ENCODE data around the gene RHBDF2.

RHBDF2 gene

DNA sequence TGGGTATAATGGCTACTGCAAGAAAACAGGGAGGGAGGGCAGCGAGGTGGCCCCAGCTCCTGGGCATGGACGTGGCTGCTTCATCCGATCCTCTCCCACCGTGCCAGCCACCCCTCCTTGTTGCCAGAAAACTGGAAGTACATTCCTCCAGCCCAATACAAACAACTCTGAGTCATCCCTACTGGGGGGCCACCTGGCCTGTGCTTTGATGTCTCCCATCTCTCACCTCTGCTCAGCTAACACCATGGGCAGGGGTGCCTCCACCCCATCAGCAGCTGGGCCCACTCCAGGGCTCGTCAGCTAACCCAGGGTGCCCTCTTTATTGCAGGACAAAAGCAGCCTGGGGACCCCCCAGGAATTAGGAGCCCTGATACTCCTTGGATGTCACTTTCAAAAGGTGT lies 2.0 kb downstream of the RHBDF2 start:
- DNase-seq: no peak

DNA sequence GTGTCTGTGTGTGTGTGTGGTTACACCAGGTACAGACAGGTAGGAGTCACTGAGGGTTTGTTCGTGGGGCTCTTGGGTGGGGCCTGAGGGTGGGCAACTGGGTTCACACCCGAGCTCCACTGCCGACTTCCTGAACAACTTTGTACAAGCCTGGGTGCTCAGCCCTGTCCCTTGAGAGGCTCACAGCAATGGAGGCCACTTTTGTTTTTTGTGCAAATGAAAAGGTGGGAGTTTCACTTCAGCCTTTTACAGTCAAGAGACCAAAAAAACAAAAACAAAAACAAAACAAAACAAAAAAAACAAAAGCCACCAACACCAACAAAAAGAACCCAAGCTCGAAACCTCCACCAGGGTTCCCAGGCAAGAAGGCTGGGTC lies 2.4 kb downstream of the RHBDF2 start:
- DNase-seq: no peak

- no peak for DNase-seq
Measured at GRCh38 chr17:76497979-76498875, 3.0 kb downstream of the RHBDF2 start.

GRCh38 chr17:76497699-76497978 lies 3.6 kb downstream of the RHBDF2 start:
- DNase-seq: no peak

- no peak for DNase-seq
Measured at GRCh38 chr17:76496464-76496863, 4.8 kb downstream of the RHBDF2 start.

- no peak for DNase-seq
Measured at GRCh38 chr17:76495663-76496400, 5.4 kb downstream of the RHBDF2 start.

DNA sequence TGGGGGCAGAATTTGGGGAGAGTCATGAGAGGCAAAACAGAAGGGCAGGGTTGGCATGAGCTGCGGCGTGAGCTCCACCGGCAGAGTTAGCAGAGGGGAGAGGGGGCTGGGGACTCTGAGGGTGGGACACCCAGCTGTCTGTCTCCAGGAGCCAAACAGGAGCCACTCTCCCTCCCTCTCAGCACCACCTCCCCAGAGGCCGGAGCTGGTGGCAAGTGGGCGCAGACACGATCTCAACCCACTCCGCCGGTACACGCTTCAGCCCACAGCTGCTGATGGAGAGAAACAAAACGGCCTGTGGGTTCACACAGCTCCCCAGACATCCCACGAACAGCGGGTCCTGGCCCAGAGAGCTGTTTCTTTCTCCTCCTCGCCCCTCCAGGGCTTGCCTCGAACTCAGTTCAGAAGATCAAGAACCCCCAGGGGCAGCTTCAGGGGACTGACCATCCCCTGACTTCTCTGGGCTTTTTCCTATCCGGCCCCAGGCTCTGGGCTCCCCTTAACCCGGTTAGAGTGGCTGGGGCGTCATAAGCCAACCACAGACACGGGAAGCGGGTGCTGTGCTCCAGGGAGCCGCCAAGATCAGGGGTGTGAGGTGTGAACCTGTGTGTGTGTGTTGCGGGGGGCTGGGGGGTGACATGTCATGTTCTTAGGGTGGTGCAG lies 7.6 kb downstream of the RHBDF2 start:
- peak; percentile 20 for DNase-seq

- DNase-seq: peak; percentile 64
Measured at GRCh38 chr17:76492989-76493501, 8.2 kb downstream of the RHBDF2 start.

DNA sequence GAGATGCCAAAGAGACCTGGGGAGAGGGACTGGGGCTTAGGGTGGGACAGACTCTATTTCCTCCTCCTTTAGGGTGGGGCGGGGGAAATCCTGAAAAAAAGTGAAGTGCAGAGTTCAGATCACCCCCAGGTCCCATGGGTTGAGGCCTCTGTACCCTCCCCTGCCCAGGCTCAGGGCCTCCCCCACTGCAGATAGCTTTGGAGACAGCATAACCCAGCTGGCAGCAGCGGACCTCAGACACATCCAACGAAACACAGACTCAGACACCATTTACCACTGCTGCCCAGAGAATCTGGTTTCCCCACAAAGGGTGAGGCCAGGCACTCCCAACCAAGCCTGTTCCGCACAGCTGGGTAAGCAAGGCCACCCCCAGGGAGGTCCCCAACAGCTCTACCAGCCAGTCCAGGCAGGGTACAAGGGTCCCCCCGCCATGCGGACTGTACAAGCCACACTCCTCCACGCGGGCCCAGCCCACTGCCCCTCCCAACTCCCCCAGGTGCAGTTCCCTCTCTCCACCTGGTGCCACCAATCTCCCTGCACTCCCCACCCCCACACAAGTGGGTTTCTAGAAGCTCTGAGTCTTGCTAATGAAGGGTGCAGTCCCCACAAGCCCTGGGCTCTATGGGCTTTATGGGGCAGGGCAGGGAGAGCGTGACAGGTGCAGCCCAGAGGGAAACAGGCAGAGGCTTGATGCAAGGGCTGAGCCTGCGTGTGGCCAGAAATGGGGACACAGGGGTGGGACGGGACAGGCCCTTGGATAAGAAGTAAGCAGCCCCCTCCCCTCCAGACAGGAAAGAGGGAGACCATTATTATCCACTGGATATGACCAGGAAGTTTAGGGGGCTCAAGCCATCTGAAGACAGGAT lies 8.9 kb downstream of the RHBDF2 start:
- peak; percentile 29 for DNase-seq

DNA sequence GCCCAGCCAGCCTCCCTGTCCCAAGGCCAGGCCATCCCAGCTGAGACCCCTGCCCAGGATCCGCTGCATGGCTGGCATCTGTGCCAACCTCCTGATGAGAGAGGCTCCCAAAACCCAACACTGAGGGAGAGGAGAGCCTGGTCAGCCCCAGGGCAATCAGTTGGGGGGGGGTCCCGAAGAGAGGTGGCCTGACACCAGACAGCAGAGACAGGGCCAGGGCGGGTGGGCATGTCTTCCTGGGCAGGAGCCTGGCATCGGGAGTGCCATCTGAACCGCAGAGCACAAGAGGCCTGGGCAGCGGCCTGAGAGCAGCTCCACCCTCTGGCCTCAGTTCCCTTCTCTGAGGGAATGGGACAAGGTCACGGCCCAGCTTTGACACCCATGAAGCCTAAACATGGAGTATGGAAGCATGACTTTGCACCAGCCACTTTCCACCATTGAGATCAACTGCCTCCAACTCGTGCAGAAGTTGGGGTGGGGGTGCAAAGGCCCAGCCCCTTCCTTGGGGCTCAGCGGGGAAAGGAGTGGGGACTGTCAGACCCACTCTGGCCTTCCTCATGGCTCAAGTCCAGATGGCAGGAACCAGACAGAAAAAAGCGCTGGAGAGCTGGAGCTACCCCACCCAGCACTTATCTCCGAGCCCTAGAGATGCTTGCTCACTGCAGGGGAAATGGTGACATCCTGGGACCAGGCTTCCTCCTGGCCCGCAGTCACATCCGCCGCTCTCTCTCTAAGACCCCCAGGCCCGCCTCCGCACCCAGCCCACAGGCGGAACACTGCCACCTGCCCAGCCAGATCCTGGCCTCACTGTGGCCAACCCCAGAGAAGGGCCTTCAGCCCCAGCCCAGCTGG lies 9.7 kb downstream of the RHBDF2 start:
- DNase-seq: no peak

DNA sequence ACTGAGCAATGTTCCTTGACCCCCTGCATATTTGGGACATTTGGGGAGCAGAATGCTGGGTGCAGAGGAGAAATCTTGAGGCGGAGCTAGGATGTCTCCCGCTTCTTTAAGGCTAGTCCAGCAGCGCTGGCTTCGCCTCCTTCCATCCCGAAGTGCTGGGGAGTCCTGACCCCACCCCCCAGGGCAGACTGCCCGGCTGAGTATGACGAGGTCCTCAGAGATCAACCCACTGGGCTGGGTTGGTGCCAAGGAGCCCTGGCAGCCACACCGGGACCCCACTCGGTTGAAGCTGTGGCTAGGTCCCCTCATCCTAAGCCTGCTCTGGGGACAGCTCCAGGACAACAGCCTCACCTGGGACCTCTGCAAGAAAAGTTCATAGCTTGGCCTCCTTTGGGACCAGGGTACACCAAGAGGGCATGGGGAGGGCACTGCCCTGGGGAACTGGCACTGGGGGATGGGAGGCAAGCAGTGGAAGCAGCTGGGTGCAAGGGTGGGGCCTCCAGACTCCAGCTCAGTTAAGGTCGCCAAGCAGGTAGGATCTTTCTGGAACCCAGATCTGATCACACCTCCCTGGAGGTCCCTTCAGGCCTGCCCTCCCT lies 11.0 kb downstream of the RHBDF2 start:
- no peak for DNase-seq

- DNase-seq: no peak
Measured at GRCh38 chr17:76487451-76488192, 13.6 kb downstream of the RHBDF2 start.

- DNase-seq: no peak
Measured at GRCh38 chr17:76485569-76485968, 15.7 kb downstream of the RHBDF2 start.

DNA sequence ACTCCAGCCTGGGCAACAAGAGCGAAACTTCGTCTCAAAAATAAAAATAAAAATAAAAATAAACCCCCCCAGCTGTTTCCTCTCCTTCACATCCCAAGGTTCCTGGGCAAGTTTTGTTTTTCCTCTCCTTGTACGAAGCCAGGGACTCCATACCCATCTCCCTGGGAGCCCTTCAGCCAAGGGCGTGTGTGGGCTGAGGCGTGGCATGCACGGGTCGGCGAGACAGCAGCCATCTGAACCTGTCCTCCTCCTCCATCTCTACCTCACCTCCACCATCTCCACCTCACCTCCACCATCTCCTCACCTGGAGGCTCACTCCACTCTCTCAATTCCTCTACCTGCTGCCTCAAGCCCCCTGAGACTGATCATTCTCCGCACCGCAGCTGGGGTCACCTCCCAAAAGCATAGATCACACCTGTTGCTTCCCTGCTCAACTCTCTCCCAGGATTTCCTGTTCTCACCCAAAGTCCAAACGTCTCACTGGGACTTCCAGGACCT lies 16.9 kb downstream of the RHBDF2 start:
- no peak for DNase-seq

GRCh38 chr17:76481071-76481655 lies 20.1 kb downstream of the RHBDF2 start:
- DNase-seq: no peak

GRCh38 chr17:76480632-76481031 lies 20.6 kb downstream of the RHBDF2 start:
- DNase-seq: no peak

DNA sequence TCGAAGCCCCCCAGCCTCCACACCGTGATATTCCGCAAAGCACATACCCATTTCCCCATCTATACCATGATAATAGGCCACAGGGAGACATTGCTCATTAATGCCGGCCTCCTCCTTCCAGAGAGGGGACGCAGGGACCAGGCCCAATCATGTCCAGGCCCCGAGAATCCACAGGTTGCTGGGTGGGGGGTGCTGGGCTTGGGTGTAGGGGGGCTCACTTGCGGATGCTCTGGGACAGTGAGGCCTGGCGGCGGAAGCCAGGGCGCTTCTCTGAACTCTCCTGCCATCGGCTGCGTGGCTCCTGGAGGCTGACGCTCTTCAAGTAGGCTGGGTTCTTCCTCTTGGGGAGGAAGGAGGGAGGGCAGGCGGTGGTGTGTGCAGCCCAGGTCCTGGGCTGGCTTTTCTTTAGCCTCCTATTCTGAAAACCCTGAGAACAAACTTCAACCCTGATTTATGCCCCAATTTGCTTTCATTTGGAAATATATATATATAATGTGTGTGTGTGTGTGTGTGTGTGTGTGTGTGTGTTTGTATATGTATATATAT lies 21.6 kb downstream of the RHBDF2 start:
- DNase-seq: no peak

- no peak for DNase-seq
Measured at GRCh38 chr17:76478730-76479514, 22.3 kb downstream of the RHBDF2 start.

GRCh38 chr17:76478097-76478496 lies 23.1 kb downstream of the RHBDF2 start:
- DNase-seq: no peak

All from activated CD4-positive, alpha-beta T cell treated with anti-CD3 and anti-CD28 coated beads for 48 hours (primary cell).